IPS-15b (cell line): ENCODE results near the gene TNFAIP2.

ENCODE experiments used
- H3K27me3 ChIP-seq: one replicate; pipeline ENCODE4 v1.6.1; 2013; ENCODE audit warnings: low read length; ENCODE audit not compliant: control insufficient read depth, insufficient read depth
- H3K36me3 ChIP-seq: one replicate; pipeline ENCODE4 v1.6.1; 2013; ENCODE audit warnings: low read length; ENCODE audit not compliant: control insufficient read depth, insufficient read depth
- H3K4me1 ChIP-seq: one replicate; pipeline ENCODE4 v1.6.1; 2013; ENCODE audit warnings: mild to moderate bottlenecking, low read length; ENCODE audit not compliant: control insufficient read depth, insufficient read depth
- H3K4me3 ChIP-seq: one replicate; pipeline ENCODE4 v1.5.1; 2013; ENCODE audit warnings: low read depth, low read length
- H3K9ac ChIP-seq: one replicate; pipeline ENCODE4 v1.6.1; 2013; ENCODE audit warnings: low read depth, mild to moderate bottlenecking, low read length
- H3K9me3 ChIP-seq: one replicate; pipeline ENCODE4 v1.6.1; 2013; ENCODE audit warnings: mild to moderate bottlenecking, low read length; ENCODE audit not compliant: control insufficient read depth, insufficient read depth

TNFAIP2 gene

GRCh38 chr14:103130017-103130764, 6.9 kb downstream of the TNFAIP2 start:
- Histone ChIP-seq H3K27me3 (peaks cover 13% of the 10 kb centered on the region), H3K36me3 (peaks cover 16% of the 10 kb centered on the region), H3K4me1 (no peaks in the 10 kb centered on the region), H3K9ac (no peak overlapping the region), H3K4me3 (no peak overlapping the region), H3K9me3 (no peaks in the 10 kb centered on the region)

GRCh38 chr14:103130965-103131364, 7.7 kb downstream of the TNFAIP2 start:
- Histone ChIP-seq H3K9ac (no peak overlapping the region), H3K27me3 (peaks cover 8% of the 10 kb centered on the region), H3K4me1 (no peaks in the 10 kb centered on the region), H3K9me3 (no peaks in the 10 kb centered on the region), H3K36me3 (peaks cover 16% of the 10 kb centered on the region), H3K4me3 (no peak overlapping the region)

GRCh38 chr14:103131580-103131979, 8.3 kb downstream of the TNFAIP2 start:
- Histone ChIP-seq H3K36me3 (peaks cover 16% of the 10 kb centered on the region), H3K9ac (no peak overlapping the region), H3K4me3 (no peak overlapping the region), H3K27me3 (peaks cover 3% of the 10 kb centered on the region), H3K4me1 (no peaks in the 10 kb centered on the region), H3K9me3 (no peaks in the 10 kb centered on the region)

GRCh38 chr14:103132381-103133209, 9.3 kb downstream of the TNFAIP2 start:
- peaks cover 16% of the 10 kb centered on the region for H3K36me3 ChIP-seq
- H3K9me3 ChIP-seq = no peaks in the 10 kb centered on the region
- H3K27me3 ChIP-seq = peaks cover under 1% of the 10 kb centered on the region
- H3K9ac ChIP-seq = no peak overlapping the region
- H3K4me1 ChIP-seq = no peaks in the 10 kb centered on the region
- H3K4me3 ChIP-seq = no peak overlapping the region

GRCh38 chr14:103133210-103134140, 10.2 kb downstream of the TNFAIP2 start:
- no peaks in the 10 kb centered on the region for H3K4me1 ChIP-seq
- H3K27me3 ChIP-seq = no peaks in the 10 kb centered on the region
- H3K9me3 ChIP-seq = no peaks in the 10 kb centered on the region
- H3K4me3 ChIP-seq = no peak overlapping the region
- no peak overlapping the region for H3K9ac ChIP-seq
- H3K36me3 ChIP-seq = peaks cover 16% of the 10 kb centered on the region

- Histone ChIP-seq H3K9ac (no peak overlapping the region), H3K9me3 (no peaks in the 10 kb centered on the region), H3K27me3 (peaks cover under 1% of the 10 kb centered on the region), H3K4me1 (no peaks in the 10 kb centered on the region), H3K4me3 (no peak overlapping the region), H3K36me3 (peaks cover 16% of the 10 kb centered on the region)
Measured at GRCh38 chr14:103134405-103134804, 11.1 kb downstream of the TNFAIP2 start.

GRCh38 chr14:103134919-103135318, 11.7 kb downstream of the TNFAIP2 start:
- no peaks in the 10 kb centered on the region for H3K9me3 ChIP-seq
- H3K4me3 ChIP-seq = no peak overlapping the region
- H3K36me3 ChIP-seq = peaks cover 16% of the 10 kb centered on the region
- peaks cover 6% of the 10 kb centered on the region for H3K27me3 ChIP-seq
- peaks cover 2% of the 10 kb centered on the region for H3K4me1 ChIP-seq
- H3K9ac ChIP-seq = no peak overlapping the region

- no peak overlapping the region for H3K4me3 ChIP-seq
- H3K9ac ChIP-seq = no peak overlapping the region
- peaks cover 2% of the 10 kb centered on the region for H3K4me1 ChIP-seq
- H3K27me3 ChIP-seq = peaks cover 13% of the 10 kb centered on the region
- peaks cover 16% of the 10 kb centered on the region for H3K36me3 ChIP-seq
- no peaks in the 10 kb centered on the region for H3K9me3 ChIP-seq
Measured at GRCh38 chr14:103135333-103136260, 12.3 kb downstream of the TNFAIP2 start.

GRCh38 chr14:103136388-103137271, 13.4 kb downstream of the TNFAIP2 start:
- Histone ChIP-seq H3K27me3 (peaks cover 14% of the 10 kb centered on the region), H3K9ac (no peak overlapping the region), H3K4me3 (no peak overlapping the region), H3K4me1 (peaks cover 2% of the 10 kb centered on the region), H3K36me3 (peaks cover 16% of the 10 kb centered on the region), H3K9me3 (no peaks in the 10 kb centered on the region)

- peaks cover 14% of the 10 kb centered on the region for H3K27me3 ChIP-seq
- H3K9me3 ChIP-seq = no peaks in the 10 kb centered on the region
- H3K9ac ChIP-seq = no peak overlapping the region
- H3K36me3 ChIP-seq = peaks cover 11% of the 10 kb centered on the region
- no peak overlapping the region for H3K4me3 ChIP-seq
- H3K4me1 ChIP-seq = peaks cover 2% of the 10 kb centered on the region
Measured at GRCh38 chr14:103137689-103138300, 14.5 kb downstream of the TNFAIP2 start.
